Measurements from ENCODE around the gene BAD. TPM values are rescaled to one million over a fixed set of nuclear protein-coding genes. Genes with fewer than 3 reads are reported as not detected.

BAD gene
- total and polyA plus RNA-seq, 2 of the 13 experiments (the other 11 are each of a cell fraction or from before 2014, with no cell fraction given), result 17.9 to 28.5 TPM

DNA sequence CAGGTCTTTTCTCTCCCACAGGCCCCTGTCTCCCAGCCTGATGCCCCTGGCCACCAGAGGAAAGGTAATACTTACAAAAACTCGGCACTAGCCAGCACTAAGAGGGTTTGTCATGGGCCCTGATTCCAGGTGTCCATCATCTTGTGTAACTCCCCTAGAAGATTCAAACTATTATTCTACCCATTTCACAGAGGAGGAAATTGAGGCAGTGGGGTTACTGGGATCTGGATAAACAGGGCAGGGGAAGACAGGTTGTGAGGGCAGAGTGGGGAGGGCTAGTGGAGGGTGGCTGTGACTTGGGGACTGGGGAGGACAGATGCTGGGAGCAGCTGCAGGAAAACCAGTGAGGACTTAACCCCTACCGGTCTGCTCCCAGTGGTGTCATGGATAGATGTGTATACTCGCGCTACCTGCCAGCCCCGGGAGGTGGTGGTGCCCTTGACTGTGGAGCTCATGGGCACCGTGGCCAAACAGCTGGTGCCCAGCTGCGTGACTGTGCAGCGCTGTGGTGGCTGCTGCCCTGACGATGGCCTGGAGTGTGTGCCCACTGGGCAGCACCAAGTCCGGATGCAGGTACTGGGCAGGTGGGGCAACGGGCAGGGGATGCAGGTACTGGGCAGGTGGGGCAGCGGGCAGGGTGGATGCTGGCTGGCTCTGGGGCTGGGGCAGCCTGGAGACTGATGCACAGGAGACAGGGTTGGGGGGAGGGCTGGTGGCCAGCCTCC lies 48.9 kb downstream of the BAD start (continued):
- TF ChIP-seq HNRNPL (IDR thresholded peaks at IDR 0.05; ENCODE audit: low read depth, low read length) (0 out of 2 replicates have a peak, but pooled peaks have one; percentile 29), KDM3A (CRISPR knock-in tag; IDR thresholded peaks at IDR 0.05; ENCODE audit: low read depth) (no peak)

DNA sequence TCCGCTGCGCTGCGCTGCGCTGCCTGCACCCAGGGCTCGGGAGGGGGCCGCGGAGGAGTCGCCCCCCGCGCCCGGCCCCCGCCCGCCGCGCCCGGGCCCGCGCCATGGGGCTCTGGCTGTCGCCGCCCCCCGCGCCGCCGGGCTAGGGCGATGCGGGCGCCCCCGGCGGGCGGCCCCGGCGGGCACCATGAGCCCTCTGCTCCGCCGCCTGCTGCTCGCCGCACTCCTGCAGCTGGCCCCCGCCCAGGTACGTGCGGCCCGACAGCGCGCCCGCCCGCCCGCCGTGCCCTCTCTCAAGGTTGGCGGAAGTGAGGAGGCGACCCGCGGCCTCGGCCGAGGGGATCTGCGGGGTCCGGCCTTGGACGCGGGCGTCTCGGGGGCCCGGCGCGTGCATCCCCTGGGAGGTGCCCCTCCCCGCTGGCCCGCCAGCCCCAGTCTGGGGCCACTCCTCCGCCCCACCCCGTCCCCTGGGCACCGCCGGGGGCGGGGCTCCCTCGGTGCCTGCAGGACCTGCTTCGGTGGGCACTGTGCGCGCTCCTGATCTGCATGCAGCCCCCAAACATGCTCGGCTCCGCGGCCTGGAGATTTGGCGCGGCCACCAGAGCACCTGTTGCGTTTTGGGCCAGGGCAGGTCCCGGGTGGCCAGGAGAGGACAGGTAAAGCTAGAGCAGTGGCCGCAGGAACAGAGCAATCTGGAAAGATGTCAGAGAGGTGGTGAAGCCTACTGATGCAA lies 49.7 kb downstream of the BAD start:
- in situ Hi-C loops (cut with HindIII; ENCODE audit: extremely low pct_ligation_motif_present, low pct_unique_long_range_greater_than_20kb), result no loop called here
- H2AFZ ChIP-seq (ENCODE audit: low read length), result no peak overlapping the region
- H3K4me2 ChIP-seq (ENCODE audit: low read depth, low read length), result peak overlapping the region; percentile 76
- peak overlapping the region; percentile 43 for H3K27ac ChIP-seq (ENCODE audit: extremely low read length, insufficient read depth, low read length)
- no peak for DNase-seq (ENCODE audit: low spot score)
- H3K4me1 ChIP-seq (ENCODE audit: insufficient read depth, low read length), result peaks cover 70% of the 10 kb centered on the region
- peak overlapping the region; percentile 60 to 80 (median 76) for H3K4me3 ChIP-seq (replicated peaks in 1 of 3; ENCODE audit: insufficient read depth in 1 of 3, low read depth in 2 of 3, low read length in 3 of 3)
- ChIA-PET CTCF (ENCODE audit: low intra/inter-chr PET ratio, low total read pairs) (no interaction called here), POLR2A (interaction anchor here (0.6 to 1.8 kb wide), 3 partner anchors 8 to 49 kb away, joined by 3 to 7 read pairs (median 6); partner anchors contain the start of genes NUDT22, STIP1 and TRPT1)
- H3K9ac ChIP-seq (ENCODE audit: insufficient read depth, low read depth, low read length), result peak overlapping the region; percentile 58
- H3K79me2 ChIP-seq (ENCODE audit: insufficient read depth, low read length), result peaks cover 3% of the 10 kb centered on the region
- H3K36me3 ChIP-seq (replicated peaks in 1 of 2; ENCODE audit: control insufficient read depth in 1 of 2, insufficient read depth in 2 of 2, low read length in 2 of 2), result no peaks in the 10 kb centered on the region; a peak in 1 of 5 replicates
- no peak for FAIRE-seq
- no peaks in the 10 kb centered on the region for H3K9me3 ChIP-seq (ENCODE audit: low read length)
- no peaks in the 10 kb centered on the region for H3K27me3 ChIP-seq (ENCODE audit: control insufficient read depth in 1 of 2, insufficient read depth in 2 of 2, low read length in 2 of 2)
- H4K20me1 ChIP-seq (ENCODE audit: insufficient read depth, low read length), result no peaks in the 10 kb centered on the region
- intact Hi-C loops (cut with micrococcal nuclease; ENCODE audit: unreplicated experiment), result no loop called here
- WGBS (ENCODE audit: low lambda C conversion rate), result 72% methylated on average over 3 of the region's 80 CpGs
- ATAC-seq, result peak; percentile 50
- no TSS peak for BruUV-seq (replicated peaks)
- TF ChIP-seq YY1 (IDR thresholded peaks at IDR 0.05; ENCODE audit: insufficient read depth, insufficient replicate concordance, low read depth, low read length) (peak; percentile 53), CC2D1A (CRISPR knock-in tag; IDR thresholded peaks at IDR 0.05) (no peak), ZC3H13 (CRISPR knock-in tag; IDR thresholded peaks at IDR 0.05) (0 out of 2 replicates have a peak, but pooled peaks have one; percentile 26), EEA1 (CRISPR knock-in tag; IDR thresholded peaks at IDR 0.05; ENCODE audit: borderline replicate concordance) (0 out of 2 replicates have a peak, but pooled peaks have one; percentile 32), ARID2 (CRISPR knock-in tag; IDR thresholded peaks at IDR 0.05; ENCODE audit: borderline replicate concordance) (peak; percentile 33; the same call in 1 of the 2 replicates), CEBPB (IDR thresholded peaks at IDR 0.05; ENCODE audit: borderline replicate concordance, low read depth, low read length) (no peak), ZNF253 (CRISPR knock-in tag; IDR thresholded peaks at IDR 0.05; ENCODE audit: borderline replicate concordance) (no peak), NR1H2 (CRISPR knock-in tag; IDR thresholded peaks at IDR 0.05; ENCODE audit: borderline replicate concordance, low read depth) (no peak), CBFB (CRISPR knock-in tag; IDR thresholded peaks at IDR 0.05) (no peak)
- TF ChIP-seq, protein P1, sequence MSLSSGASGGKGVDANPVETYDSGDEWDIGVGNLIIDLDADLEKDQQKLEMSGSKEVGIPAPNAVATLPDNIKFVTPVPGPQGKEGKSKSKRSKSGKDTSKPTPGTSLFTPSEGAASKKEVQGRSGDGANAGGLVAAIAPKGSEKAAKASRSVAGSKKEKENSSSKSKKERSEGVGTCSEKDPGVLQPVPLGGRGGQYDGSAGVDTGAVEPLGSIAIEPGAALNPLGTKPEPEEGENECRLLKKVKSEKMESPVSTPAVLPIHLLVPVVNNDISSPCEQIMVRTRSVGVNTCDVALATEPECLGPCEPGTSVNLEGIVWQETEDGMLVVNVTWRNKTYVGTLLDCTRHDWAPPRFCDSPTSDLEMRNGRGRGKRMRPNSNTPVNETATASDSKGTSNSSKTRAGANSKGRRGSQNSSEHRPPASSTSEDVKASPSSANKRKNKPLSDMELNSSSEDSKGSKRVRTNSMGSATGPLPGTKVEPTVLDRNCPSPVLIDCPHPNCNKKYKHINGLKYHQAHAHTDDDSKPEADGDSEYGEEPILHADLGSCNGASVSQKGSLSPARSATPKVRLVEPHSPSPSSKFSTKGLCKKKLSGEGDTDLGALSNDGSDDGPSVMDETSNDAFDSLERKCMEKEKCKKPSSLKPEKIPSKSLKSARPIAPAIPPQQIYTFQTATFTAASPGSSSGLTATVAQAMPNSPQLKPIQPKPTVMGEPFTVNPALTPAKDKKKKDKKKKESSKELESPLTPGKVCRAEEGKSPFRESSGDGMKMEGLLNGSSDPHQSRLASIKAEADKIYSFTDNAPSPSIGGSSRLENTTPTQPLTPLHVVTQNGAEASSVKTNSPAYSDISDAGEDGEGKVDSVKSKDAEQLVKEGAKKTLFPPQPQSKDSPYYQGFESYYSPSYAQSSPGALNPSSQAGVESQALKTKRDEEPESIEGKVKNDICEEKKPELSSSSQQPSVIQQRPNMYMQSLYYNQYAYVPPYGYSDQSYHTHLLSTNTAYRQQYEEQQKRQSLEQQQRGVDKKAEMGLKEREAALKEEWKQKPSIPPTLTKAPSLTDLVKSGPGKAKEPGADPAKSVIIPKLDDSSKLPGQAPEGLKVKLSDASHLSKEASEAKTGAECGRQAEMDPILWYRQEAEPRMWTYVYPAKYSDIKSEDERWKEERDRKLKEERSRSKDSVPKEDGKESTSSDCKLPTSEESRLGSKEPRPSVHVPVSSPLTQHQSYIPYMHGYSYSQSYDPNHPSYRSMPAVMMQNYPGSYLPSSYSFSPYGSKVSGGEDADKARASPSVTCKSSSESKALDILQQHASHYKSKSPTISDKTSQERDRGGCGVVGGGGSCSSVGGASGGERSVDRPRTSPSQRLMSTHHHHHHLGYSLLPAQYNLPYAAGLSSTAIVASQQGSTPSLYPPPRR (CRISPR knock-in tag; IDR thresholded peaks at IDR 0.05; ENCODE audit: borderline replicate concordance), result peak; percentile 34; the same call in 1 of the 2 replicates
- TF ChIP-seq, protein P2, sequence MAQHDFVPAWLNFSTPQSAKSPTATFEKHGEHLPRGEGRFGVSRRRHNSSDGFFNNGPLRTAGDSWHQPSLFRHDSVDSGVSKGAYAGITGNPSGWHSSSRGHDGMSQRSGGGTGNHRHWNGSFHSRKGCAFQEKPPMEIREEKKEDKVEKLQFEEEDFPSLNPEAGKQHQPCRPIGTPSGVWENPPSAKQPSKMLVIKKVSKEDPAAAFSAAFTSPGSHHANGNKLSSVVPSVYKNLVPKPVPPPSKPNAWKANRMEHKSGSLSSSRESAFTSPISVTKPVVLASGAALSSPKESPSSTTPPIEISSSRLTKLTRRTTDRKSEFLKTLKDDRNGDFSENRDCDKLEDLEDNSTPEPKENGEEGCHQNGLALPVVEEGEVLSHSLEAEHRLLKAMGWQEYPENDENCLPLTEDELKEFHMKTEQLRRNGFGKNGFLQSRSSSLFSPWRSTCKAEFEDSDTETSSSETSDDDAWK (CRISPR knock-in tag; IDR thresholded peaks at IDR 0.05), result no peak
